ENCODE measurements around the gene CHCHD4. TPM values are rescaled to one million over a fixed set of nuclear protein-coding genes. Genes with fewer than 3 reads are reported as not detected.

CHCHD4 gene
- total RNA-seq, 1 experiment from 2014 or later = 32.5 TPM

- no peak for DNase-seq (ENCODE audit: extremely low read depth, low read depth)
Observed at GRCh38 chr3:14138109-14138877, 13.6 kb upstream of the CHCHD4 start.

- no peak for DNase-seq (ENCODE audit: extremely low read depth, low read depth)
Observed at GRCh38 chr3:14137445-14137844, 12.8 kb upstream of the CHCHD4 start.

- no peak for DNase-seq (ENCODE audit: extremely low read depth, low read depth)
Observed at GRCh38 chr3:14137004-14137403, 12.3 kb upstream of the CHCHD4 start.

GRCh38 chr3:14135581-14135980, 10.9 kb upstream of the CHCHD4 start:
- no peak for DNase-seq (ENCODE audit: extremely low read depth, low read depth)

GRCh38 chr3:14134291-14134690, 9.6 kb upstream of the CHCHD4 start:
- DNase-seq (ENCODE audit: extremely low read depth, low read depth) = no peak

- no peak for DNase-seq (ENCODE audit: extremely low read depth, low read depth)
Observed at GRCh38 chr3:14133876-14134275, 9.2 kb upstream of the CHCHD4 start.

GRCh38 chr3:14133188-14133800, 8.6 kb upstream of the CHCHD4 start:
- DNase-seq (ENCODE audit: extremely low read depth, low read depth) = no peak

- no peak for DNase-seq (ENCODE audit: extremely low read depth, low read depth)
Observed at GRCh38 chr3:14132689-14133088, 8.0 kb upstream of the CHCHD4 start.

GRCh38 chr3:14132120-14132519, 7.5 kb upstream of the CHCHD4 start:
- DNase-seq (ENCODE audit: extremely low read depth, low read depth) = no peak

GRCh38 chr3:14131134-14131533, 6.5 kb upstream of the CHCHD4 start:
- no peak for DNase-seq (ENCODE audit: extremely low read depth, low read depth)

- DNase-seq (ENCODE audit: extremely low read depth, low read depth) = no peak
Observed at GRCh38 chr3:14130707-14131106, 6.0 kb upstream of the CHCHD4 start.

- DNase-seq (ENCODE audit: extremely low read depth, low read depth) = no peak
Observed at GRCh38 chr3:14130230-14130629, 5.6 kb upstream of the CHCHD4 start.

- DNase-seq (ENCODE audit: extremely low read depth, low read depth) = no peak
Observed at GRCh38 chr3:14129296-14129695, 4.6 kb upstream of the CHCHD4 start.

GRCh38 chr3:14128724-14129123, 4.1 kb upstream of the CHCHD4 start:
- no peak for DNase-seq (ENCODE audit: extremely low read depth, low read depth)

GRCh38 chr3:14127516-14128161, 3.0 kb upstream of the CHCHD4 start:
- no peak for DNase-seq (ENCODE audit: extremely low read depth, low read depth)

- DNase-seq (ENCODE audit: extremely low read depth, low read depth) = no peak
Observed at GRCh38 chr3:14126887-14127505, 2.3 kb upstream of the CHCHD4 start.

GRCh38 chr3:14126017-14126886, 1.6 kb upstream of the CHCHD4 start:
- no peak for DNase-seq (ENCODE audit: extremely low read depth, low read depth)

GRCh38 chr3:14125193-14126016, 735 bp upstream of the CHCHD4 start:
- DNase-seq (ENCODE audit: extremely low read depth, low read depth) = peak; percentile 47

GRCh38 chr3:14124223-14124614, 451 bp downstream of the CHCHD4 start:
- DNase-seq (ENCODE audit: extremely low read depth, low read depth) = no peak
